VCaP (cell line): ENCODE results near the gene CNDP1.

Experiments
- H3K27ac ChIP-seq: fragments of 450-650 bp; 2 replicates; pipeline ENCODE4 v1.5.1; 2017
- CTCF ChIP-seq: fragments of 450-650 bp; conservative IDR thresholded peaks from 2 replicates; pipeline ENCODE4 v1.5.1; 2017; ENCODE audit warnings: mild to moderate bottlenecking, moderate library complexity

Gene CNDP1

GRCh38 chr18:74499633-74500032, 34.7 kb upstream of the CNDP1 start:
- H3K27ac ChIP-seq, result peak overlapping the region; percentile 88
- no peak for TF ChIP-seq CTCF

- peak overlapping the region; percentile 88 for H3K27ac ChIP-seq
- no peak for TF ChIP-seq CTCF
These were observed 33.9 kb upstream of the CNDP1 start for GRCh38 chr18:74500372-74500771.

- H3K27ac ChIP-seq, result peak overlapping the region; percentile 88
These were observed 33.5 kb upstream of the CNDP1 start for GRCh38 chr18:74500774-74501173.

GRCh38 chr18:74501386-74501785, 32.9 kb upstream of the CNDP1 start:
- TF ChIP-seq CTCF, result no peak
- peak overlapping the region; percentile 88 for H3K27ac ChIP-seq

GRCh38 chr18:74503137-74503536, 31.2 kb upstream of the CNDP1 start:
- no peak for TF ChIP-seq CTCF
- H3K27ac ChIP-seq, result peak overlapping the region; percentile 88; the same call in 1 of the 2 replicates

- H3K27ac ChIP-seq, result no peak overlapping the region
- no peak for TF ChIP-seq CTCF
These were observed 28.5 kb upstream of the CNDP1 start for GRCh38 chr18:74505776-74506175.

- H3K27ac ChIP-seq, result no peak overlapping the region
- no peak for TF ChIP-seq CTCF
These were observed 27.7 kb upstream of the CNDP1 start for GRCh38 chr18:74506448-74507084.

- TF ChIP-seq CTCF, result no peak
- H3K27ac ChIP-seq, result no peak overlapping the region
These were observed 27.0 kb upstream of the CNDP1 start for GRCh38 chr18:74507097-74507881.
